GM19023 (cell line): ENCODE data around the gene ASCC3.

ENCODE experiments used
- ATAC-seq: cut with Tn5 transposase; IDR thresholded peaks from one replicate; pipeline ENCODE4 v1.9.1; 2021; ENCODE audit warnings: mild to moderate bottlenecking, moderate library complexity; ENCODE audit not compliant: unreplicated experiment

The ASCC3 gene

GRCh38 chr6:100726666-100727065, 154.5 kb downstream of the ASCC3 start:
- ATAC-seq: no peak

GRCh38 chr6:100724696-100725095, 156.4 kb downstream of the ASCC3 start:
- no peak for ATAC-seq

- ATAC-seq: no peak
These were observed 156.9 kb downstream of the ASCC3 start for GRCh38 chr6:100724222-100724621.

DNA sequence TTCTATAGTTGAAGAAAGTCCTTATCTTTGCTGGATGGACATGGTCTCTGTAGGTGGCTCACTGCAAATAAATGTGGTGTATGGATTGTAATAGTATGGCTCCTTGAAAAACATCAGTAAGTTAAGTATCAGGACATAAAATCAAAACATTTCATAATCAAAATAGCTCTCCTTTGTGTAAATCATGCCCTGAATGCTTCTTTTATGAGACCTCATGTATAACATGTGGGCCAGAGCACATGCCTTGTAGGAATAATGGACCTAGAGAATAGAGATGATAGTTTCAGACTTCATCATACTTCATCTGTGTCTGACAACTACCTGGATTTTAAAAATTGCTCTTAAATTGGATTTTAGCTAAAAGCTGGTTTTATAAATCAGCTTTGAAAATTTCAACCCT, 159.9 kb downstream of the ASCC3 start:
- no peak for ATAC-seq

DNA sequence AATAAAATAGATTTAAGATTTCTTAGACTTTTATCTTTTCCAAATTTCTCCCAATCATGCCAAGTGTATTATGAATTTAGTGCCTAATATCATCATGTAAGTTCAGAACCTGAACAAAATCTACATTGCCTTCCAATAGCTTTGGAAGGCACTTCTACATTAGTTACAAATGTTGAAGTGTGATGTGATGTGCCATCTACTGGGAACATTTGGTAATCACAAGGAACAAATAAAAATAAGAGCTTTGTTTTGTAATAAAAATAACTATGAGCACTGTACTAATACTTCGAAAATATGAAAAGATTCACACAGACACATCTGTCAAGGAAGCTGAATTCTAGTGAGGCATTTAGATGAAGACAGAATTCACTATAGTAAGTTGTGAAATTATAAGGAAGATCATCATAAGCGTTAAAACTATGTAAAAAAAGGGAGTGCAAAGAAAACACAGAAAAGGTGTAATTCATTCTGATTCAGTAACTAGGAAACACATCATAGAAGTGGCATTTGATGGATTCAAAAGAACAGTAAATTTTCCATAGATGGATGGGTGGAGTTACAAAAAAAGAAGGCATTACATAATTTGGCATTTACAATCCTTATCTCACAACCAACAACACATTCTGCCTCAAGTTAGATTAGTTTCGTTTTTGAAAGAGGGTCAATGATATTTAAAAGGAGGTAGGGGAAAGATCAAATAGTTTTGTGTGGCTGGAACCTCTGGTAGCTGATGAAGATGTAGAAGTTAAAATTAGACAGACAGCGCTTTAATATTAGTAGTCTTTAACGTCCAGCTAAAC, 161.0 kb downstream of the ASCC3 start:
- ATAC-seq: no peak

DNA sequence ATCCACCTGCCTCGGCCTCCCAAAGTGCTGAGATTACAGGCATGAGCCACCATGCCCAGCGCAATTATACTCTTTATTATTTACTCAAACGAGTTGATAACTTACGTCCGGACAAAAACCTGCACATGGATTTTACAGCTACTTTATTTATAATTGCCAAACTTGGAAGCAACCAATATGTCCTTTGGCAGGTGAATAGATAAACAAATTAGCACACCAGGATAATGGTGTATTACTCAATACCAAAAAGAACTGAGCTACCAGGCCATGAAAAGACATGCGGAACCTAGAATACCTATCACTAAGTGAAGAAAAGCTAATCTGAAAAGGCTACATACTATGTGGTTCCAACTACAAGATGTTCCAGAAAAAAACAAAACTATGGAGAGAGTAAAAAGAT, 168.1 kb downstream of the ASCC3 start:
- no peak for ATAC-seq

GRCh38 chr6:100706491-100706890, 174.6 kb downstream of the ASCC3 start:
- ATAC-seq: no peak

- no peak for ATAC-seq
These were observed 176.2 kb downstream of the ASCC3 start for GRCh38 chr6:100704961-100705360.

DNA sequence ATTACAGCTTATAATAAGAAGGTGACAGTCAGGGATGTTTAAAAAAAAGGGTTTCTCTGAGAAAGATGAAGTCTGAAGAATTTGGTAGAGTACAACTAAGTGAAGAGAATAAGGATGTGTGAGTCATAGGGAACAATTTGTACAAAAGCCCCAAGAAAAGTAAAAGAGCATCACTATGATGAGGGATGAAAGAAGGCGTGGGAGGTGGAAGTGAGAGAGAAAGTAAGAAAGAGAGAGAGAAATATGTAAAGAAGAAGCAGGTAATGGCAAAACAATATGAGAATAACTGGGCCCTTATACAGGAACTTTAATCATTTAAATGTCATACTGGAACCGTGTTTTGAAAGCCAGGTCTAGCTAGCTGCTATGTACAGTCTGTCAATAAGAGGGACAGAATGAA, 179.4 kb downstream of the ASCC3 start:
- ATAC-seq: no peak

- ATAC-seq: no peak
These were observed 181.1 kb downstream of the ASCC3 start for GRCh38 chr6:100700009-100700408.

DNA sequence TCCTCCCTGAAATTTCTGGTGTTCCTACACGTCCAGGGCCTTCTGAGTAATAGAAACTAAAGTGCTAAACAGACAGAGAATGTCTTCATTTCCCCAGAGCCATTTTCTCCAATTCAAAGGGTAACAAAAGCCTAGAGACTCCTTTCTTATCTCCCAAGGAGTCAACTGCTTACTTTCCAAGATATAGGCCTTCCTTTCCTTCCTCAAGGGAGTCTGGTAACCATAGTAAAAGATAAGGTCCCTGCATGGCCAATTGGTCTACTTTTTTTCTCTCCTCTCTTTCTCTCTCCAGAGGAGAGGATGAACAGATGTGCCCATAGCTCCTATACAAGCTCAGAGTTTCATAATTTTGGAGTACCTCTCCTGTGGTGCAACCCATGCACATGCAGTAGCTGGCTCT, 185.7 kb downstream of the ASCC3 start:
- ATAC-seq: no peak

GRCh38 chr6:100693249-100693927, 187.7 kb downstream of the ASCC3 start:
- no peak for ATAC-seq

DNA sequence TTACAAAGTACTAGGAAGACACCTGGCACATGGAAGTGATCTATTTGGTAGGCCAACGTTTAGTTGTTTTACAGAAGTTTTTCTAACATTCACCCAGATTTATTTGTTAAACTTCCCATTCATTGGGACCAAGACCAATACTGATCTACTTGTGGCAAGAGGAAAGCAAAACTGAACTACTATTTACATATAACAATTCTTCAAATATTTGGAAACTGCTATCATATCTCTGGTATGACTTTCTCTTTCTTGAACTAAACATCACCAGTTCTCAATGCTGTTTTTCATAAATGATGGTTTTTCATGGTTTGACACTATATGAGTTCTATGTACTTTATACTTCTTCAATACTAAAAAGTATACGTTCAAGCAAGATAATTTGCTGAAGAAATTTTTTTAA, 189.2 kb downstream of the ASCC3 start:
- ATAC-seq: no peak

DNA sequence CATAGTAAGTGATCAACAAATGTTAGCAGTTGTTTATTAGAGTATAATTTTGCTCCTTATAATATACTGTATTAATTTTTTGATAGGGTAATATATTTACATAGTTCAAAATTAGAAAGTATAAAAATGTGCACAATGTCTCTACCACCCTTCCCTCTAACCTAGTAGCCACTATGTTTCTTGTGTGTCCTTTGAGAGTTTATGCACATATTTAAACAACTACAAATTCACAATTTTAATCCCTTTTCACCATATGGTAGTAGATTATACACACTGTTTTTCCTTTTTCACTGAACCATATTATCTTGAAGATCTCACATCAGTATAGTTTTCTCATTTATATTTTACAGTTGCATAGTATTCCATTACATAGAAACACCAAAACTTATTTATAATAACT, 194.9 kb downstream of the ASCC3 start:
- ATAC-seq: no peak

- ATAC-seq: no peak
These were observed 195.4 kb downstream of the ASCC3 start for GRCh38 chr6:100685747-100686146.

GRCh38 chr6:100680163-100680562, 201.0 kb downstream of the ASCC3 start:
- no peak for ATAC-seq

DNA sequence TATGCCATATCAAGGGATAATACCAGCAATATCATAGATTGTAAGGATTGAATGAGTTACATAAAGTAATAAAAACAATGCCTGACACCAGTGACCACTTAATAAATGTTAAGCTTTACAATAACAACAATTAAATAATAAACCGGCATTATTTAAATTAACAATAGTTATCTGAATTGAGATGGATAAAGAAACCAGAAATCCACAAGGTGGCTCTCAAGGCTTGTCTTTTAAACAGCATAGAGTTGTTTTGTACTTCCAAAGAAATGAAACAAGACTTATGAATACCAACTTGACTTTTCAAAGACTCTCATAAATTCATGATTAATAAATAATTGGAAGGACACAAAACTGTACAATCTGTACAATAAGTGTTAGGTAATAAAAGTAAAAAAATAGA, 203.1 kb downstream of the ASCC3 start:
- no peak for ATAC-seq

DNA sequence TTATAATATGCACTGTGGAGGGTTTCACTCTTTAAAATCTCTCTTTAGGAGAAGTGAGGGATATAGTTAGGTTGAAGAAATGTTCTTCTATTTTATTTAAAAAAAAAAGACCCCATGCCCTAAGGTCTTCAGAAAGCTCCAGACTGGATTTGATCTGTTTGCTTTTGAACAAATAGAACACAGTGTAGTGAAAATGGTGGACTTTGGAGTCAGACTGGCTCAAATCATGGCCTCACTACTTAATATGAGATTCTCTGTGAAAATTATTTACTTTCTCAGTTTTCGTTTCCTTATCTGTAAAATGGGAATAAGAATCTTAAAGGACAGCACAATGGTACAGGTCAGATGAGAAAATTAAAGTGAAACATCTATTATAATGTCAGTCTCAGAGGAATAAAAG, 203.9 kb downstream of the ASCC3 start:
- ATAC-seq: no peak

DNA sequence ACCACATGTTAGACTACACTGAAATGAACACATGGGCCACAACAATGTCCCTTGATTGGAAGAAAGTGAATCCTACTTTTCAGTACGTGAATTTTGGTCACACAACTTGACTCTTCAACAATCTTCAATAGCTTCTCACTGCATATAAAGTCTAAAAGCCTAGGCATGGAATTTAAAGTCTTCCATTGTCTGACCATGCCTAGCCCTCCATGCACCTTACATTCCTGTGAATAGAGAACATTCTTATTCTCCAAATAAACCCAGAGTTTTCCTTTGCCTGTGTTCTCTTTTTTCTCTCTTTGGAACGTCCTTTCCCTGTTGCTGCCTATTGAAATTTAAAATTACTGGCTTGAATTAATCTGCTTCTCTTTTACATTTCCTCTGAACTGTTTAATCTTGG, 207.5 kb downstream of the ASCC3 start:
- ATAC-seq: no peak

DNA sequence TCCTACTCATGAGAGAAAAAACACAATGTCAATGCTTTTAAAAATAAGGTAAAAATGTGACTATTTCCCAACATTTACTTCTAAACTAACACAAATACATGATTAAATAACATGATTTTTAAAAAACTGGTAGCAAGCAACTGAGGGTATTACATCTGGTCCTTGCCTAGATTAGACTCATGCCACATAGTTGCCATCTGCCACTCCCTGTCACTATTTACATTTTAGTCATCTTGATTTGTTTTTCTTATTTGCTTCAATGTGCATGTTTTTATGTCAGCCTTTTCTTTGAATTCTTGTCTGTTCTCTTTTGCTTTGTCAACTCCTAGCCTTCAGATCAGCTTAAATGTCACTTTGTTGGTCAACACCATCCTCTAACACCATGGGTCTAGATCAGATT, 209.4 kb downstream of the ASCC3 start:
- ATAC-seq: no peak

DNA sequence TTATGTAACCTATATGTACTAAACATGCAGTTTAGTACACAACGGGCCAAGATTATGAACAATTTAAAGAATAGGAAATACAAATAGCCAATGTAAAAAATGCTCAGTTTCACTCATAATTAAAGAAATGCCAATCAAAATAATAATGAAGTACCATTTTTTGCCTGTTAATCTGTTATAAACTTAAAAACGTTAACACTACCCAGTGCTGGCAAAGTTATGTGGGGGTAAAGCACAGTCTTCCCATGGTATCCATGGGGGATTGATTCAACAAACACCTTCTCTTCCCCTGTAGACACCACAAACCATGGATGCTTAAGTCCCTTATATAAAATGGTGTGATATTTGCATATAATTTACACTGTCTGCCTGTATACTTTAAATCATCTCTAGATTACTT, 211.1 kb downstream of the ASCC3 start:
- ATAC-seq: no peak

DNA sequence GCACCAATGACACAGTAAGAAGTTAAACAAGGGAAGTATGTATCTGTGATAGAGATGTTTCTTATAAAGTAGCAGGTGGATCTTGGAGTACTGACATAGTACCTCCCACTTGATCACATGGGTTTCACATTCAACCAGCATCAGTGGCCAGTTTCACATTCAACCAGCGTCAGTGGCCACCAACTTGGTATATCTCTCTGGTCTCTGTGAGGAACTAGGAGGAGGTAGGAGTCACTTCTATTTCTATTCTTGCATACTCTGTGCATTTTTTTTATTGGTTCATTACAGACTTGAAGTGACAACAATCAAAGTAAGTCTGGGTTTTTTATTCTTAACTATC, 216.1 kb downstream of the ASCC3 start:
- ATAC-seq: peak; percentile 100
